Measurements from ENCODE around the gene SORCS1. TPM values are rescaled to one million over a fixed set of nuclear protein-coding genes. Genes with fewer than 3 reads are reported as not detected.
A peak's percentile ranks its signal among the peaks of the same experiment; 100 is the strongest.

Gene SORCS1
- total and polyA plus RNA-seq, 2 donors from 2014 or later: 0.76 to 2.4 TPM

GRCh38 chr10:107206833-107207232, 42.3 kb upstream of the SORCS1 start:
- intact Hi-C loops (cut with DNase I): no loop called here
- Histone ChIP-seq H3K4me1 (ENCODE audit: control insufficient read depth in 2 of 3, insufficient read depth in 2 of 3, low read depth in 1 of 3, low read length in 3 of 3) (no peaks in the 10 kb centered on the region), H3K9me3 (ENCODE audit: control insufficient read depth in 2 of 3, insufficient read depth in 1 of 3, low read length in 3 of 3) (peaks cover 0 to 4% (median 0%) of the 10 kb centered on the region in 3 donors), H3K4me3 (ENCODE audit: low read length in 3 of 3) (no peak overlapping the region), H3K27ac (ENCODE audit: low read depth in 2 of 2, low read length in 2 of 2) (no peak overlapping the region), H3K9ac (ENCODE audit: low read length in 3 of 3) (no peak overlapping the region), H3K36me3 (ENCODE audit: control insufficient read depth in 2 of 3, insufficient read depth in 3 of 3, low read length in 3 of 3) (no peaks in the 10 kb centered on the region), H3K27me3 (ENCODE audit: control insufficient read depth, insufficient read depth, low read length) (no peaks in the 10 kb centered on the region)
- FAIRE-seq: no peak
- DNase-seq: no peak
- TF ChIP-seq CTCF (IDR thresholded peaks at IDR 0.05; ENCODE audit: borderline replicate concordance, extremely low read depth, insufficient read depth): no peak

GRCh38 chr10:107169516-107169915, 5.0 kb upstream of the SORCS1 start:
- no peak overlapping the region for H3K27ac ChIP-seq (ENCODE audit: low read depth in 2 of 2, low read length in 2 of 2)
- peak in 1 of 5 donors; percentile 0 for DNase-seq
- H3K4me3 ChIP-seq (ENCODE audit: low read length in 3 of 3): no peak overlapping the region
- H3K4me1 ChIP-seq (ENCODE audit: control insufficient read depth in 2 of 3, insufficient read depth in 2 of 3, low read depth in 1 of 3, low read length in 3 of 3): peaks cover 0 to 2% (median 0%) of the 10 kb centered on the region in 3 donors
- H3K9ac ChIP-seq (ENCODE audit: low read length in 3 of 3): no peak overlapping the region
- no peak for TF ChIP-seq CTCF (IDR thresholded peaks at IDR 0.05; ENCODE audit: borderline replicate concordance, extremely low read depth, insufficient read depth)
- FAIRE-seq: no peak
- H3K9me3 ChIP-seq (ENCODE audit: control insufficient read depth in 2 of 3, insufficient read depth in 1 of 3, low read length in 3 of 3): no peaks in the 10 kb centered on the region
- no peaks in the 10 kb centered on the region for H3K27me3 ChIP-seq (ENCODE audit: control insufficient read depth, insufficient read depth, low read length)
- H3K36me3 ChIP-seq (ENCODE audit: control insufficient read depth in 2 of 3, insufficient read depth in 3 of 3, low read length in 3 of 3): no peaks in the 10 kb centered on the region
- intact Hi-C loops (cut with DNase I): no loop called here

- FAIRE-seq (no peak), DNase-seq (no peak)
- H3K9me3 ChIP-seq (ENCODE audit: control insufficient read depth in 2 of 3, insufficient read depth in 1 of 3, low read length in 3 of 3): no peaks in the 10 kb centered on the region
- TF ChIP-seq CTCF (IDR thresholded peaks at IDR 0.05; ENCODE audit: borderline replicate concordance, extremely low read depth, insufficient read depth): no peak
- H3K4me1 ChIP-seq (ENCODE audit: control insufficient read depth in 2 of 3, insufficient read depth in 2 of 3, low read depth in 1 of 3, low read length in 3 of 3): peaks cover 0 to 2% (median 0%) of the 10 kb centered on the region in 3 donors
- no peak overlapping the region for H3K4me3 ChIP-seq (ENCODE audit: low read length in 3 of 3)
- no peaks in the 10 kb centered on the region for H3K36me3 ChIP-seq (ENCODE audit: control insufficient read depth in 2 of 3, insufficient read depth in 3 of 3, low read length in 3 of 3)
- no peak overlapping the region for H3K27ac ChIP-seq (ENCODE audit: low read depth in 2 of 2, low read length in 2 of 2)
- peaks cover under 1% of the 10 kb centered on the region for H3K27me3 ChIP-seq (ENCODE audit: control insufficient read depth, insufficient read depth, low read length)
- intact Hi-C loops (cut with DNase I): no loop called here
- H3K9ac ChIP-seq (ENCODE audit: low read length in 3 of 3): no peak overlapping the region
Observed at GRCh38 chr10:107168738-107169137, 4.2 kb upstream of the SORCS1 start.

- Histone ChIP-seq H3K4me1 (ENCODE audit: control insufficient read depth in 2 of 3, insufficient read depth in 2 of 3, low read depth in 1 of 3, low read length in 3 of 3) (peaks cover 0 to 2% (median 0%) of the 10 kb centered on the region in 3 donors), H3K9me3 (ENCODE audit: control insufficient read depth in 2 of 3, insufficient read depth in 1 of 3, low read length in 3 of 3) (no peaks in the 10 kb centered on the region), H3K27me3 (ENCODE audit: control insufficient read depth, insufficient read depth, low read length) (peaks cover 4% of the 10 kb centered on the region), H3K4me3 (ENCODE audit: low read length in 3 of 3) (no peak overlapping the region), H3K36me3 (ENCODE audit: control insufficient read depth in 2 of 3, insufficient read depth in 3 of 3, low read length in 3 of 3) (no peaks in the 10 kb centered on the region), H3K27ac (ENCODE audit: low read depth in 2 of 2, low read length in 2 of 2) (no peak overlapping the region), H3K9ac (ENCODE audit: low read length in 3 of 3) (no peak overlapping the region)
- DNase-seq (peak in 3 of 5 donors; percentile 15 to 68 (median 26)), FAIRE-seq (no peak)
- intact Hi-C loops (cut with DNase I): no loop called here
- no peak for TF ChIP-seq CTCF (IDR thresholded peaks at IDR 0.05; ENCODE audit: borderline replicate concordance, extremely low read depth, insufficient read depth)
Observed at GRCh38 chr10:107166403-107166802, 1.9 kb upstream of the SORCS1 start.
